Liver (tissue), 9 donors: Measurements from ENCODE around the gene FBXO7. TPM values are rescaled to one million over a fixed set of nuclear protein-coding genes. Genes with fewer than 3 reads are reported as not detected.

Experiments
- DNase-seq: peaks from one replicate; pipeline ENCODE4 v3.0.0-alpha.2; 2017; ENCODE audit warnings: low spot score
- H3K27ac ChIP-seq, 2 donors: one replicate each; pipeline ENCODE4 v1.7.0; 2013; ENCODE audit warnings: inconsistent platforms in 2 of 2, low read length in 2 of 2, control low read depth in 1 of 2, low read depth in 1 of 2, mild to moderate bottlenecking in 1 of 2
- H3K27me3 ChIP-seq, 4 donors: one replicate each; pipeline versions ENCODE4 v1.6.1 to v1.7.0; 2013; ENCODE audit warnings: low read length in 3 of 4, inconsistent platforms in 1 of 4, mild to moderate bottlenecking in 1 of 4, moderate library complexity in 1 of 4; ENCODE audit not compliant: control insufficient read depth in 4 of 4, insufficient read depth in 4 of 4
- H3K36me3 ChIP-seq, 4 donors: one replicate each; pipeline versions ENCODE4 v1.6.1 to v1.7.0; 2013; ENCODE audit warnings: low read length in 3 of 4, mild to moderate bottlenecking in 3 of 4, low read depth in 1 of 4, moderate library complexity in 1 of 4; ENCODE audit not compliant: control insufficient read depth in 4 of 4, insufficient read depth in 3 of 4
- H3K4me1 ChIP-seq, 4 donors: one replicate each; pipeline versions ENCODE4 v1.6.1 to v1.7.0; 2013; ENCODE audit warnings: low read length in 3 of 4, mild to moderate bottlenecking in 3 of 4, moderate library complexity in 1 of 4; ENCODE audit not compliant: control insufficient read depth in 4 of 4, insufficient read depth in 4 of 4
- H3K4me3 ChIP-seq, 3 donors: one replicate each; pipeline versions ENCODE4 v1.6.1 to v1.7.0; 2013; ENCODE audit warnings: low read length in 3 of 3, control low read depth in 1 of 3, low read depth in 1 of 3, mild to moderate bottlenecking in 1 of 3
- H3K9ac ChIP-seq, 2 donors: one replicate each; pipeline ENCODE4 v1.7.0; 2013; ENCODE audit warnings: low read length in 2 of 2, mild to moderate bottlenecking in 2 of 2, moderate library complexity in 2 of 2, control low read depth in 1 of 2, low read depth in 1 of 2
- H3K9me3 ChIP-seq, 4 donors: one replicate each; pipeline versions ENCODE4 v1.6.1 to v1.7.0; 2013; ENCODE audit warnings: low read length in 3 of 4; ENCODE audit not compliant: control insufficient read depth in 4 of 4
- EGR1 ChIP-seq, 2 donors: IDR thresholded peaks; 2 replicates each; pipeline ENCODE4 v1.6.1; 2016 to 2018; ENCODE audit warnings: antibody characterized with exemption in 2 of 2, low read depth in 2 of 2
- FOXA1 ChIP-seq: IDR thresholded peaks from 2 replicates; pipeline ENCODE4 v1.6.1; 2016; ENCODE audit warnings: antibody characterized with exemption
- FOXA2 ChIP-seq: IDR thresholded peaks from 2 replicates; pipeline ENCODE4 v1.6.1; 2016; ENCODE audit warnings: antibody characterized with exemption
- GABPA ChIP-seq, 2 donors: IDR thresholded peaks in 1 of 2; conservative IDR thresholded peaks in 1 of 2; 2 replicates each; pipeline ENCODE4 v1.6.1; 2016; ENCODE audit warnings: antibody characterized with exemption in 2 of 2, mild to moderate bottlenecking in 1 of 2, moderate library complexity in 1 of 2
- HNF4A ChIP-seq, 2 donors: conservative IDR thresholded peaks; 2 replicates each; pipeline ENCODE4 v1.6.1; 2016; ENCODE audit warnings: antibody characterized with exemption in 2 of 2, mild to moderate bottlenecking in 2 of 2
- HNF4G ChIP-seq: IDR thresholded peaks from 2 replicates; pipeline ENCODE4 v1.6.1; 2016; ENCODE audit warnings: antibody characterized with exemption
- JUND ChIP-seq, 2 donors: IDR thresholded peaks; 2 replicates each; pipeline ENCODE4 v1.6.1; 2016; ENCODE audit warnings: antibody characterized with exemption in 2 of 2
- NR2F2 ChIP-seq: IDR thresholded peaks from 2 replicates; pipeline ENCODE4 v1.6.1; 2016; ENCODE audit warnings: antibody characterized with exemption
- RAD21 ChIP-seq, 2 donors: IDR thresholded peaks; 2 replicates each; pipeline ENCODE4 v1.6.1; 2016; ENCODE audit warnings: antibody characterized with exemption in 2 of 2, mild to moderate bottlenecking in 2 of 2
- SP1 ChIP-seq: IDR thresholded peaks from 2 replicates; pipeline ENCODE4 v1.6.1; 2018; ENCODE audit warnings: antibody characterized with exemption, mild to moderate bottlenecking
- TAF1 ChIP-seq: conservative IDR thresholded peaks from 2 replicates; pipeline ENCODE4 v1.6.1; 2016; ENCODE audit warnings: antibody characterized with exemption, mild to moderate bottlenecking
- WGBS: extraction: QIAGEN DNeasy Blood & Tissue Kit; methylation state at CpG from one replicate; pipeline ENCODE4 v1.1.7; 2013; 5-methylcytosine and 5-hydroxymethylcytosine counted together
- polyA plus RNA-seq, 2 donors: library from polyadenylated mRNA; stranded (reverse) in 1 of 2; unstranded in 1 of 2; fragments of 200-250 nt in 1 of 2; fragments of >200 nt in 1 of 2; fragmentation: Nextera tagmentation in 1 of 2; extraction: Ambion mirVana in 1 of 2; gene quantifications; one replicate each; pipeline versions ENCODE4 v1.2.1 to v1.2.3, GENCODE V29; 2013 to 2015
- total RNA-seq, 2 donors: library from RNA; depleted of rRNA; stranded (reverse); fragments of >200 nt; gene quantifications; one replicate each; pipeline ENCODE4 v1.2.3, GENCODE V29; 2014
- TF ChIP-seq, protein P1 (sequence below): fragments of 150-350 bp; IDR thresholded peaks from 2 replicates; pipeline ENCODE4 v1.5.1; 2017; ENCODE audit warnings: improper control_type of control experiment, low read depth, low read length; ENCODE audit not compliant: missing input control
- TF ChIP-seq, protein P2 (sequence below): IDR thresholded peaks from 2 replicates; pipeline ENCODE4 v1.6.1; 2016; ENCODE audit warnings: antibody characterized with exemption
- TF ChIP-seq, protein P3 (sequence below): IDR thresholded peaks from 2 replicates; pipeline ENCODE4 v1.6.1; 2016; ENCODE audit warnings: antibody characterized with exemption
- TF ChIP-seq, protein P4 (sequence below): IDR thresholded peaks from 2 replicates; pipeline ENCODE4 v1.6.1; 2016; ENCODE audit warnings: antibody characterized with exemption
- TF ChIP-seq, protein P5 (sequence below): IDR thresholded peaks from 2 replicates; pipeline ENCODE4 v1.6.1; 2016; ENCODE audit warnings: antibody characterized with exemption, mild to moderate bottlenecking
- donor health status: healthy.
- donor health status: healthy.
- donor health status: healthy.
- donor health status: healthy.
- donor health status: healthy.

Gene FBXO7
- total and polyA plus RNA-seq, 4 donors = 37.9 to 179 (median 50.8) TPM

DNA sequence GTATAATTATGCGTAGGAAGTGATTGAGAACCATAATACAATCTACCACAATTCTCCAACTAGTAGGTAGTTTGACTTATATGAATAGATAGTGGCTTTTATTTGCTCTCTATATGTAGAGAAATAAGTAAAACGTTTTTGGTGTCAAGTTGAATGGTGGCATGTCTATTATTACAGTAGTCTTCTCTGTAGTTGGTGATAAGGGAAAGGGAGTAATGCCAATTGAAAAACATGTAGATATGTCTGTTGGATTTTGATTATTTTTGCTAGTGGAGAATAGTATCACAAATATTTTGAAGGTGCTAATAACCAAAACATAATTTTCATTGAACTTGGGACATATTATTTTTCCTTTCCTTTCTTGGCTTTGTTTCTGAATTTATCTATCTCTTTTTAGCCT is 17.5 kb downstream of the FBXO7 start:
- Histone ChIP-seq H3K27ac (no peak overlapping the region), H3K27me3 (no peaks in the 10 kb centered on the region), H3K9ac (no peak overlapping the region), H3K36me3 (peaks cover 12 to 67% (median 58%) of the 10 kb centered on the region in 4 donors), H3K4me3 (no peak overlapping the region), H3K4me1 (peaks cover 0 to 5% (median 2%) of the 10 kb centered on the region in 4 donors), H3K9me3 (no peaks in the 10 kb centered on the region)
- TF ChIP-seq, protein P1, sequence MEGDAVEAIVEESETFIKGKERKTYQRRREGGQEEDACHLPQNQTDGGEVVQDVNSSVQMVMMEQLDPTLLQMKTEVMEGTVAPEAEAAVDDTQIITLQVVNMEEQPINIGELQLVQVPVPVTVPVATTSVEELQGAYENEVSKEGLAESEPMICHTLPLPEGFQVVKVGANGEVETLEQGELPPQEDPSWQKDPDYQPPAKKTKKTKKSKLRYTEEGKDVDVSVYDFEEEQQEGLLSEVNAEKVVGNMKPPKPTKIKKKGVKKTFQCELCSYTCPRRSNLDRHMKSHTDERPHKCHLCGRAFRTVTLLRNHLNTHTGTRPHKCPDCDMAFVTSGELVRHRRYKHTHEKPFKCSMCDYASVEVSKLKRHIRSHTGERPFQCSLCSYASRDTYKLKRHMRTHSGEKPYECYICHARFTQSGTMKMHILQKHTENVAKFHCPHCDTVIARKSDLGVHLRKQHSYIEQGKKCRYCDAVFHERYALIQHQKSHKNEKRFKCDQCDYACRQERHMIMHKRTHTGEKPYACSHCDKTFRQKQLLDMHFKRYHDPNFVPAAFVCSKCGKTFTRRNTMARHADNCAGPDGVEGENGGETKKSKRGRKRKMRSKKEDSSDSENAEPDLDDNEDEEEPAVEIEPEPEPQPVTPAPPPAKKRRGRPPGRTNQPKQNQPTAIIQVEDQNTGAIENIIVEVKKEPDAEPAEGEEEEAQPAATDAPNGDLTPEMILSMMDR = no peak
- no peak for TF ChIP-seq JUND (IDR thresholded peaks at IDR 0.05)
- TF ChIP-seq TAF1 = no peak
- TF ChIP-seq, protein P2, sequence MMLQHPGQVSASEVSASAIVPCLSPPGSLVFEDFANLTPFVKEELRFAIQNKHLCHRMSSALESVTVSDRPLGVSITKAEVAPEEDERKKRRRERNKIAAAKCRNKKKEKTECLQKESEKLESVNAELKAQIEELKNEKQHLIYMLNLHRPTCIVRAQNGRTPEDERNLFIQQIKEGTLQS = no peak
- no peak for TF ChIP-seq SP1
- no peak for TF ChIP-seq FOXA1
- TF ChIP-seq EGR1 (IDR thresholded peaks at IDR 0.05; ENCODE audit: low read depth in 2 of 2) = no peak
- TF ChIP-seq RAD21 (IDR thresholded peaks at IDR 0.05) = no peak
- TF ChIP-seq HNF4A (conservative IDR thresholded peaks at IDR 0.05) = no peak
- no peak for TF ChIP-seq NR2F2
- TF ChIP-seq GABPA (IDR thresholded peaks at IDR 0.05 in 1 of 2, conservative IDR thresholded peaks at IDR 0.05 in 1 of 2) = no peak
- TF ChIP-seq FOXA2 = no peak
- TF ChIP-seq, protein P3, sequence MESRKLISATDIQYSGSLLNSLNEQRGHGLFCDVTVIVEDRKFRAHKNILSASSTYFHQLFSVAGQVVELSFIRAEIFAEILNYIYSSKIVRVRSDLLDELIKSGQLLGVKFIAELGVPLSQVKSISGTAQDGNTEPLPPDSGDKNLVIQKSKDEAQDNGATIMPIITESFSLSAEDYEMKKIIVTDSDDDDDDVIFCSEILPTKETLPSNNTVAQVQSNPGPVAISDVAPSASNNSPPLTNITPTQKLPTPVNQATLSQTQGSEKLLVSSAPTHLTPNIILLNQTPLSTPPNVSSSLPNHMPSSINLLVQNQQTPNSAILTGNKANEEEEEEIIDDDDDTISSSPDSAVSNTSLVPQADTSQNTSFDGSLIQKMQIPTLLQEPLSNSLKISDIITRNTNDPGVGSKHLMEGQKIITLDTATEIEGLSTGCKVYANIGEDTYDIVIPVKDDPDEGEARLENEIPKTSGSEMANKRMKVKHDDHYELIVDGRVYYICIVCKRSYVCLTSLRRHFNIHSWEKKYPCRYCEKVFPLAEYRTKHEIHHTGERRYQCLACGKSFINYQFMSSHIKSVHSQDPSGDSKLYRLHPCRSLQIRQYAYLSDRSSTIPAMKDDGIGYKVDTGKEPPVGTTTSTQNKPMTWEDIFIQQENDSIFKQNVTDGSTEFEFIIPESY = no peak
- TF ChIP-seq HNF4G = no peak
- TF ChIP-seq, protein P4, sequence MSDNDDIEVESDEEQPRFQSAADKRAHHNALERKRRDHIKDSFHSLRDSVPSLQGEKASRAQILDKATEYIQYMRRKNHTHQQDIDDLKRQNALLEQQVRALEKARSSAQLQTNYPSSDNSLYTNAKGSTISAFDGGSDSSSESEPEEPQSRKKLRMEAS = no peak
- 80% methylated on average over 2 of the region's 2 CpGs for WGBS
- no peak for DNase-seq

DNA sequence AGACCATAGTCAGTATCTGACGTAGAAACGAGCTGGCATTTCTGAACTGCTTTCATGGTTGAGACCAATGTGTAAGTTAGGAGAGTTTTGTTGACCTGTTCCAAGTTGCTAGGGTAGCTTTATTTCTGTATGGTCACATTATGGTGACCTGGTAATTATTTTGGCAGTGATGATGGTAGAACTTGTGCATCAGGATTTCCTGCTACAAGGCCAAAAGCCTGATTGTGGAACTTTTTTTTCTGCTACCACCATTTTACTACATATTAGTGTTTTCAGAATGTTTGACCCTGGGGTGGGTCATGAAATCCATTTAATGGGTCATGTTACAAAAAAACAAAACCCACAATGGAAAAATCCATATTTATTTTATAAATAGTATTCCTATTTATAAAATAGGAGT is 18.9 kb downstream of the FBXO7 start:
- TF ChIP-seq, protein P4 = no peak
- no peak for TF ChIP-seq JUND (IDR thresholded peaks at IDR 0.05)
- TF ChIP-seq, protein P5, sequence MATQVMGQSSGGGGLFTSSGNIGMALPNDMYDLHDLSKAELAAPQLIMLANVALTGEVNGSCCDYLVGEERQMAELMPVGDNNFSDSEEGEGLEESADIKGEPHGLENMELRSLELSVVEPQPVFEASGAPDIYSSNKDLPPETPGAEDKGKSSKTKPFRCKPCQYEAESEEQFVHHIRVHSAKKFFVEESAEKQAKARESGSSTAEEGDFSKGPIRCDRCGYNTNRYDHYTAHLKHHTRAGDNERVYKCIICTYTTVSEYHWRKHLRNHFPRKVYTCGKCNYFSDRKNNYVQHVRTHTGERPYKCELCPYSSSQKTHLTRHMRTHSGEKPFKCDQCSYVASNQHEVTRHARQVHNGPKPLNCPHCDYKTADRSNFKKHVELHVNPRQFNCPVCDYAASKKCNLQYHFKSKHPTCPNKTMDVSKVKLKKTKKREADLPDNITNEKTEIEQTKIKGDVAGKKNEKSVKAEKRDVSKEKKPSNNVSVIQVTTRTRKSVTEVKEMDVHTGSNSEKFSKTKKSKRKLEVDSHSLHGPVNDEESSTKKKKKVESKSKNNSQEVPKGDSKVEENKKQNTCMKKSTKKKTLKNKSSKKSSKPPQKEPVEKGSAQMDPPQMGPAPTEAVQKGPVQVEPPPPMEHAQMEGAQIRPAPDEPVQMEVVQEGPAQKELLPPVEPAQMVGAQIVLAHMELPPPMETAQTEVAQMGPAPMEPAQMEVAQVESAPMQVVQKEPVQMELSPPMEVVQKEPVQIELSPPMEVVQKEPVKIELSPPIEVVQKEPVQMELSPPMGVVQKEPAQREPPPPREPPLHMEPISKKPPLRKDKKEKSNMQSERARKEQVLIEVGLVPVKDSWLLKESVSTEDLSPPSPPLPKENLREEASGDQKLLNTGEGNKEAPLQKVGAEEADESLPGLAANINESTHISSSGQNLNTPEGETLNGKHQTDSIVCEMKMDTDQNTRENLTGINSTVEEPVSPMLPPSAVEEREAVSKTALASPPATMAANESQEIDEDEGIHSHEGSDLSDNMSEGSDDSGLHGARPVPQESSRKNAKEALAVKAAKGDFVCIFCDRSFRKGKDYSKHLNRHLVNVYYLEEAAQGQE = no peak
- TF ChIP-seq, protein P3 = no peak
- Histone ChIP-seq H3K4me1 (peaks cover 0 to 3% (median 0%) of the 10 kb centered on the region in 4 donors), H3K9me3 (no peaks in the 10 kb centered on the region), H3K36me3 (peaks cover 15 to 74% (median 60%) of the 10 kb centered on the region in 4 donors), H3K27ac (no peak overlapping the region), H3K27me3 (no peaks in the 10 kb centered on the region), H3K4me3 (no peak overlapping the region), H3K9ac (no peak overlapping the region)
- DNase-seq = no peak
- WGBS = 94% methylated on average over 2 of the region's 2 CpGs
